Spleen (tissue), 7 donors: ENCODE results near the gene IL11RA.

ENCODE experiments used
- POLR2A ChIP-seq, 3 donors: fragments of 450-650 bp; IDR thresholded peaks; one replicate each; pipeline ENCODE4 v1.5.1; 2017; ENCODE audit warnings: antibody characterized with exemption in 3 of 3, mild to moderate bottlenecking in 1 of 3
- POLR2AphosphoS5 ChIP-seq, 3 donors: sonication (generic); formaldehyde crosslinking; IDR thresholded peaks; one replicate each; pipeline ENCODE4 v1.5.1; 2017; ENCODE audit warnings: antibody characterized with exemption in 3 of 3
- TF ChIP-seq, protein P1 (sequence below), 11 experiments: fragments of 200-600 bp in 7 of 11; fragments of 450-650 bp in 4 of 11; sonication (generic) in 4 of 11; IDR thresholded peaks in 8 of 11; conservative IDR thresholded peaks in 3 of 11; 1 replicate in 7 of 11; 2 replicates in 4 of 11; pipeline versions ENCODE4 v1.4.0 to v1.8.0; 2016 to 2021; ENCODE audit warnings: antibody characterized with exemption in 11 of 11, inconsistent platforms in 4 of 11, mild to moderate bottlenecking in 1 of 11
- donor health status: DM: no; HTN: no; CAD: no; lungs with moderate emphysema.
- donor health status: DM: no; HTN: no; CAD: no.
- donor health status: DM: no; HTN: no; CAD: no.

DNA sequence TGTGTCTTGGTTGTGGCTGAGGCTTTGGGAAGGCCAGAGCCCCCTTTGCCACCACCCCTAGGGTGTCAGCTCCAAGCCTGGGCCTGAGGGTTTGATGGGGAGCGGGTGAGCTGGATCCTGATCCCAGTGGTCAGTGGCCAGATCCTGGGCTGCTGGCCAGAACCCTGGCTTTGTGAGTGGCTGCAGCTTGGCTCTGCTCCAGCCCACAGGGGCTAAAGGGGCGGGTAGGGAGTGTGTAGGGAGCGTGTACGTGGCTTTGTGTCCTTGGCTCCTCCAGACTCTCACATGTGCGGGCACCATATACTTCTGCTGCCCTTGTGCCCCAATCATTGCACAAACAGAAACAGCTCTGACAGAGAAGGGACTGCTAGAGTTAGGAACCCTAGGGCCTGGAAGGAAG, 1.2 kb upstream of the IL11RA start:
- TF ChIP-seq, protein P1, sequence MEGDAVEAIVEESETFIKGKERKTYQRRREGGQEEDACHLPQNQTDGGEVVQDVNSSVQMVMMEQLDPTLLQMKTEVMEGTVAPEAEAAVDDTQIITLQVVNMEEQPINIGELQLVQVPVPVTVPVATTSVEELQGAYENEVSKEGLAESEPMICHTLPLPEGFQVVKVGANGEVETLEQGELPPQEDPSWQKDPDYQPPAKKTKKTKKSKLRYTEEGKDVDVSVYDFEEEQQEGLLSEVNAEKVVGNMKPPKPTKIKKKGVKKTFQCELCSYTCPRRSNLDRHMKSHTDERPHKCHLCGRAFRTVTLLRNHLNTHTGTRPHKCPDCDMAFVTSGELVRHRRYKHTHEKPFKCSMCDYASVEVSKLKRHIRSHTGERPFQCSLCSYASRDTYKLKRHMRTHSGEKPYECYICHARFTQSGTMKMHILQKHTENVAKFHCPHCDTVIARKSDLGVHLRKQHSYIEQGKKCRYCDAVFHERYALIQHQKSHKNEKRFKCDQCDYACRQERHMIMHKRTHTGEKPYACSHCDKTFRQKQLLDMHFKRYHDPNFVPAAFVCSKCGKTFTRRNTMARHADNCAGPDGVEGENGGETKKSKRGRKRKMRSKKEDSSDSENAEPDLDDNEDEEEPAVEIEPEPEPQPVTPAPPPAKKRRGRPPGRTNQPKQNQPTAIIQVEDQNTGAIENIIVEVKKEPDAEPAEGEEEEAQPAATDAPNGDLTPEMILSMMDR (IDR thresholded peaks at IDR 0.05 in 8 of 11, conservative IDR thresholded peaks at IDR 0.05 in 3 of 11), result no peak
- TF ChIP-seq POLR2A (IDR thresholded peaks at IDR 0.05) (no peak), POLR2AphosphoS5 (IDR thresholded peaks at IDR 0.05) (peak in 1 of 3 donors; percentile 15)
